A549 treated with GW870086 at 1 μM for 4 hours (cell line): ENCODE results near the gene CETN3. TPM values are rescaled to one million over a fixed set of nuclear protein-coding genes. Genes with fewer than 3 reads are reported as not detected.

Experiments
- total RNA-seq: library from RNA; stranded (reverse); fragments of 200-300 nt; extraction: Qiagen RNA extraction; gene quantifications from 5 replicates; pipeline ENCODE4 v1.2.3, GENCODE V29; 2022; ENCODE audit warnings: low read depth

The CETN3 gene
- total RNA-seq, result 20.1 to 29.3 TPM (median 24.1 TPM) in 5 replicates

DNA sequence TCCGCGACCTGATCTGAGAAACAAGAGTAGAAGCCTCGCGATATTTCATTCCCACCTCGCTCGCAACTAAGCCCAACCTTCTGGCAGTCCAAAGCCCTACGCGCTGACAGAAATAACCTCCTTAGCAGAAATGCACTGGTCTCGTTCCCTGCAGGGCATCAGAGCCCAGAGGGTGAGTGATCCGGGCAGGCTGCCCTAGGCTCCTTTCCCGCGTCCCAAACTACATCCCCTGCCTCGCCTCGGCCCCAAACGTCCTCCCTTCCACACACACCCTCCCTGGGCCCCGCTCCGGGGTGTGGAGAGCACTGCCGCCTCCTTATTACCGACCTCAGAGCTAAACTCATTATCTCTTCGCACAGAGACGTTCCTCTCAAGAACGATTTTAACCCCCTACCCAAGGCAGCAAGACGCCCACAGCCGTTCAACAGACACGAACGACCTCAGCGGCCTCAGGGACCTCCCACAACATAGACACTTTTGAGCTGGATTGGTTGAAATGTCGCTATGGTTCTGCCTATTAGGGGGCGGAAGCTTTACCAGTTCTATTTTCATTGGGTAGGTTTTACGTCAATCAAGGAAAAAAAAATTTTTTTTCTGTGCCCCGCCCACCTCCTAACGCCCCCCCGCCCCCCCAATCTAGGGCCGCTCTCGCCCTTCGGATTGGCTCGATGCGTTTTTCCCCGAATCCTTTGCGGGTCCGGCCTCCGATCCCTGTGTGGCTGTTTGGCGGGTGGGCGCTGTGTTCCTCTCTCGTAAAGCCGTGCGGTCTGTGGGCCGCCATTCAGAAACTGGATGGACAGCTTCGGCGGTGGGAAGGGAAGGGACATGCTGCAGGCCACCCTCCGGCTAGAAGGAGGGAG is at the start of gene CETN3:
TSS of gene CETN3 (minus strand) at position 439 of the 860 bp plus-strand sequence. CDS start at position 344, 95 bp downstream.

Other genes with a start within 250 kb of the CETN3 start
- 1.8 to 2.7 TPM (median 2.5 TPM) in 5 replicates for gene MBLAC2, start 65.0 kb upstream of the CETN3 start, total RNA-seq
- gene POLR3G, start 65.1 kb upstream of the CETN3 start, total RNA-seq, result 12.9 to 17.9 TPM (median 15.5 TPM) in 5 replicates
- gene LYSMD3, start 119.8 kb upstream of the CETN3 start, total RNA-seq, result 7.4 to 11.0 TPM (median 10.1 TPM) in 5 replicates
- gene ADGRV1, start 149.0 kb upstream of the CETN3 start, total RNA-seq, result 0.46 to 1.3 TPM (median 0.83 TPM) in 5 replicates